HG03571 (cell line): ENCODE data around the gene GPR142.
"Not testable (repeated sequence)": the region's sequence is repeated elsewhere in the genome, so short reads cannot be mapped to it uniquely, and the experiment has no call there.

Experiments
- ATAC-seq: cut with Tn5 transposase; IDR thresholded peaks from one replicate; pipeline ENCODE4 v1.9.1; 2021; ENCODE audit not compliant: unreplicated experiment

The GPR142 gene

GRCh38 chr17:74390680-74391653 lies 23.7 kb downstream of the GPR142 start:
- no peak for ATAC-seq

GRCh38 chr17:74391771-74392170 lies 24.5 kb downstream of the GPR142 start:
- no peak for ATAC-seq

GRCh38 chr17:74392848-74393247 lies 25.5 kb downstream of the GPR142 start:
- ATAC-seq: no peak

DNA sequence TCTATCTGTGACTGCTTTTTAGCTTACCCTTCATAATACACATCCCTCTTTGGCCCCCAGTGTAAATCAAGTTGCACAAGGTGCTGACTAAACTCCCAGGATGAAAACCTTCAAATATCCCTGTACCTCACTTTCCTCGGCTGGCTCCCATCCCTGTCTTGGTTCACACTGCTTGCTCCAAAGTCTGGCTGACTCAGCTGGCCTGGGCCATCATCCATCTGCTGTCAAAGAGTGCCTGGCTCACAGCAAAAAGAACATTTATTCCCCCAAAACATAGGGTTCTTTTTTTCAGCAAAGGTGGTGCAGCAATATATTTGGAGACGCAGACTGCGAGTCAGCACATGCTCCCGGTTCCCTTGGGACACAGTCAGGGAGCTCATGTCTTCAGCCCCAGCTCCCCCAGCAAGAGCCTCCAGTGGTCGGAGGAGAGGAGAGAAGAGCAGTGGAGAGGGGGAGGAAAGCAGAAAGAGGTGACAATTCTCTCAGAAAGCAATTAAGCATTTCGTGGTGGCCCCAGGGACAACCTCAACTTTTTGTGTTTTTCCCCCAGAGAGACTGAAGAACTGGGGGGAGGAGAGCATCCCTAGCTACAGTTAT lies 26.1 kb downstream of the GPR142 start:
- ATAC-seq: no peak

- no peak for ATAC-seq
Measured at GRCh38 chr17:74394275-74394950, 27.1 kb downstream of the GPR142 start.

GRCh38 chr17:74394977-74395376 lies 27.7 kb downstream of the GPR142 start:
- ATAC-seq: no peak

GRCh38 chr17:74396567-74396966 lies 29.3 kb downstream of the GPR142 start:
- ATAC-seq: no peak

DNA sequence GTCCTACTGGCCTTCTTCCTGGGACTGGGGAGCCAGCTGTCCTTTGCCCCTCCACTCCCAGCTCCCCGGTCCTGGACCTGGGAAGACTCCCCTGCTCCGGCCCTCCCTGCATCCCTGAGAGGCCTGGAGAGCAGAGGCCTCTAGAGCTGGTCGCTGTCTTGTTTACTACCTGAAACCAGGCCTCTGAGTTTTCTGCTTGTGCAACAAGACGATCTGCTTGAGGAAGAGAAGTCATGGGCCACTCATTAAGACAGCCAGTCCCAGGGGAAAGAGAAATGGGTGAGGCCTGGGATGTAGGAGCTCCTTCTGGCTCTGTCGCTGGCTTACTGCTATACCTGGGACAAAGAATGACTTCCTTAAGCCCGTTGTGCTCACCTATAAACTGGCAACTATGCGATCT lies 34.7 kb downstream of the GPR142 start:
- no peak for ATAC-seq

- ATAC-seq: no peak
Measured at GRCh38 chr17:74403512-74404137, 36.3 kb downstream of the GPR142 start.

DNA sequence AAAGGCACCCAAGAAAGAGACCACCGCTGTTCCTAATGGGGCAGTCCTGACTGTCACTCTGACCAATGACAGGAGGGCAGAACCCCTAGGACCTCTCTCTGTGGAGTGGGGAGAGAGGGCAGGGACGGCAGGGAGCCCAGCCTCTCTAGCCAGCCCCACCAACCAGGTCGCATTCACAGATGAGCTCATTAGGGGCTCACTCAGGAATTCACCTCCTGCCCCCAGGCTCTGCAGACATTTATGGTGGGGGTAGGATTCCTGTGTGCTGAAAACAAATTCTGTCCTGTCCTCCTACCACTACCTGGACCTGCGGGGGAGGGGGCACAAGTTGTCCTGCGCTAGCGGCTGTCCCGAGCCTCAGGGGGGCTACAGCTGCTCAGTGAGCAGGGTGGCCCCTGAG lies 36.9 kb downstream of the GPR142 start:
- ATAC-seq: no peak

GRCh38 chr17:74404789-74405188 lies 37.5 kb downstream of the GPR142 start:
- ATAC-seq: no peak

GRCh38 chr17:74405311-74405710 lies 38.0 kb downstream of the GPR142 start:
- not testable (repeated sequence) for ATAC-seq

GRCh38 chr17:74407384-74407783 lies 40.1 kb downstream of the GPR142 start:
- no peak for ATAC-seq

GRCh38 chr17:74408262-74408661 lies 41.0 kb downstream of the GPR142 start:
- ATAC-seq: no peak

- ATAC-seq: no peak
Measured at GRCh38 chr17:74408815-74409214, 41.5 kb downstream of the GPR142 start.

- ATAC-seq: no peak
Measured at GRCh38 chr17:74410001-74410443, 42.7 kb downstream of the GPR142 start.

DNA sequence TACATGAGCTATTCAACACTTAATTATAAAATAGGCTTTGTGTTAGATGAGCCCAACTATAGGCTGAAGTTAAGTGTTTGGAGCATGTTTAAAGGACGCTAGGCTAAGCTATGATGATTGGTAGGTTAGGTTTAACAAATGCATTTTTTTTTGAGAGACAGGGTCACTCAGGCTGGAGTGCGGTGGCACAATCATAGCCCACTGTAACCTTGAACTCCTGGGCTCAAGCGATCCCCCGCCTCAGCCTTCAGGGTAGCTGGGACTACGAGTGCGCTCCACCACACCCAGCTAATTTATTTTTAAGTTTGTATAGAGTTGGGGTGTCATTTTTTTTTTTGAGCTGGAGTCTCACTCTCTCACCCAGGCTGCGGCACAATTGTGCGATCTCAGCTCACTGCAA lies 45.3 kb downstream of the GPR142 start:
- ATAC-seq: no peak

DNA sequence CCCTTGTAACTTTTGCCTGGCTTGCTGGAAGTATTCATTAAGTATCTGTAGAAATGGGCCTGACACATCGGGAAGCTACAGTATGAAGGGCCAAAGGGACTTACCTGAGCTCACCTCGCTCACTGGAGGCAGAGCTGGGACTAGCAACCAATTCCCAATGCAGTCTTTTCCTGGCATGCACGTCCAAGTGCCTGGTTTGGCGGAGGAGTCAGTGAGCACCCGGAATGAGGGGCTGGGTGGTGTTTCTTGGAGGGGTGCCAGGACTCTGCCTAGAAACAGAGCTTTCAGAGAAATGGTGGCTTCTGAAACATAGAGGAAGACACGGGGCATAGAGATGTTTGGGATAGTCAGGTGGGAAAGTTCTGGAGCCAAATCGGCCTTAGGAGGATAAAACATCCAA lies 46.2 kb downstream of the GPR142 start:
- no peak for ATAC-seq

DNA sequence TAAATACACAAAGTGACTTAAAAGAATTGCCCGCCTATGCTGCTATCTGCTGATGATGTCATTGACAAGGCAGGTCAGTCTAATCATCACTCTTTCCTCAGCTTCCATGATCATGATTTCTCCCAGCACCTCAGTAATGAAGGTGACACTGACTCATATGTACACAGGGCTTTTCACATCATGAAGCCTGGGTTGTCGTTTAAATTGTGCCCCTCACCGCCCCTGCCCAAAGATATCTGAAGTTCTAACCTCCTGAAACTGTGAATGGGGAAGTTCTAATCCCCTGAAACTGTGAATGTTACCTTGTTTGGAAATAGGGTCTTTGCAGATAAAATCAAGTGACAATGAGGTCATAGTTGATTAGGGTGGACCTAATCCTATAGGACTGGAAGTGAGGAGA lies 47.2 kb downstream of the GPR142 start:
- no peak for ATAC-seq

DNA sequence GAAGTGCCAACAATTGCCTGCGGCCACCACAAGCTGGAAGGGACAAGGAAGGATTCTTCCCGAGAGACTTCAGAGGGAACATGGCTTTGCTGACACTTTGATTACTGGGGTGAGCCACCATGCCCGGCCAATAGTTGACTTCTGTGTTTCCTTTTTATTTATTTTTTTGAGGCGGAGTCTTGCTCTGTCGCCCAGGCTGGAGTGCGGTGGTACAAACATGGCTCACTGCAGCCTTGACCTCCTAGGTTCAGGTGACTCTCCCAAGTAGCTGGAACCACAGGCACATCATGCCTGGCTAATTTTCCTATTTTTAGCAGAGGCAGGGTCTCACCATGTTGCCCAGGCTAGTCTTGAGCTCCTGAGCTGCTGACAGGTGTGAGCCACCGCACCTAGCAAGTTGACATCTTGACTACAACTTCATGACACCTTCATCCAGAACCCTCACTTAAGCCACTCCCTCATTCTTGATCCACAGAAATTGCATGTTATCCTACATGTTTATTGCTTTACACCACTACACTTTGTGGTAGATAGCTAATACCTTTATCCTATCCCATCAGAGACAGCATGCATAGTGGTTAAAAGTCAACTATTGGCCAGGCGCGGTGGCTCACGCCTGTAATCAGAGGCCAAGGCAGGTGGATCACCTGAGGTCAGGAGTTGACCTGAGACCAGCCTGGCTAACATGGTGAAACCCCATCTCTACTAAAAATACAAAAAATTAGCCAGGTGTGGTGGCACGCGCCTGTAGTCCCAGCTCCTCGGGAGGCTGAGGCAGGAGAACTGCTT lies 48.5 kb downstream of the GPR142 start:
- no peak for ATAC-seq
